Uterus (tissue), 2 donors: ENCODE data around the gene ALDH4A1.

Experiments used
- POLR2A ChIP-seq, 2 donors: fragments of 450-650 bp; IDR thresholded peaks; one replicate each; pipeline ENCODE4 v1.6.1; 2016; ENCODE audit warnings: antibody characterized with exemption in 2 of 2, mild to moderate bottlenecking in 1 of 2, moderate library complexity in 1 of 2
- TF ChIP-seq, protein P1 (sequence below), 4 experiments: fragments of 200-600 bp in 2 of 4; fragments of 450-650 bp in 2 of 4; sonication (generic) in 2 of 4; IDR thresholded peaks; one replicate each; pipeline ENCODE4 v1.5.1; 2016 to 2019; ENCODE audit warnings: antibody characterized with exemption in 4 of 4, mild to moderate bottlenecking in 2 of 4, moderate library complexity in 1 of 4

DNA sequence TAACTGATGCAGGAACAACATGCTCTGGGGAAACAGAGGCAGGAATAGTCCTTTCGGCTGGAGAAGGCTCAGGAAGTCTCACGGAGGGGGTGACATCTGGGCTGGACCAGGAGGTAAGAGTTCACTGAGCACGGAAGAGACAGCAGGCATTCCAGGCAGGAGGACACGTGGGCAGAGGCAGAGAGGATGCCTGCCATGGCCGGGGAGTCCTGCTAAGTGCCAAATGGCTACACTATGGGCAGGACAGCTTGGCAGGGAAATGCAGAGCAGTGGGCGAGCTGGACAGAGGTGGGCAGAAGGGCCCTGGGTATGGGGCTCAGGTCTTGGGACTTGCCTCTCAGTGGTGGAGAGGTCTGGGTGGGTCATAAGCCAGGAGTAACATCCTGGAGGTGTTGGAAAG, 17.6 kb downstream of the ALDH4A1 start:
- TF ChIP-seq, protein P1, sequence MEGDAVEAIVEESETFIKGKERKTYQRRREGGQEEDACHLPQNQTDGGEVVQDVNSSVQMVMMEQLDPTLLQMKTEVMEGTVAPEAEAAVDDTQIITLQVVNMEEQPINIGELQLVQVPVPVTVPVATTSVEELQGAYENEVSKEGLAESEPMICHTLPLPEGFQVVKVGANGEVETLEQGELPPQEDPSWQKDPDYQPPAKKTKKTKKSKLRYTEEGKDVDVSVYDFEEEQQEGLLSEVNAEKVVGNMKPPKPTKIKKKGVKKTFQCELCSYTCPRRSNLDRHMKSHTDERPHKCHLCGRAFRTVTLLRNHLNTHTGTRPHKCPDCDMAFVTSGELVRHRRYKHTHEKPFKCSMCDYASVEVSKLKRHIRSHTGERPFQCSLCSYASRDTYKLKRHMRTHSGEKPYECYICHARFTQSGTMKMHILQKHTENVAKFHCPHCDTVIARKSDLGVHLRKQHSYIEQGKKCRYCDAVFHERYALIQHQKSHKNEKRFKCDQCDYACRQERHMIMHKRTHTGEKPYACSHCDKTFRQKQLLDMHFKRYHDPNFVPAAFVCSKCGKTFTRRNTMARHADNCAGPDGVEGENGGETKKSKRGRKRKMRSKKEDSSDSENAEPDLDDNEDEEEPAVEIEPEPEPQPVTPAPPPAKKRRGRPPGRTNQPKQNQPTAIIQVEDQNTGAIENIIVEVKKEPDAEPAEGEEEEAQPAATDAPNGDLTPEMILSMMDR (IDR thresholded peaks at IDR 0.05): no peak
- TF ChIP-seq POLR2A (IDR thresholded peaks at IDR 0.05): no peak
